SK-N-SH treated with all-trans-retinoic acid at 6 μM for 48 hours (cell line): ENCODE results near the gene ITGA3.

Experiments used
- ATAC-seq: fragments of 200-7000 bp; cut with Tn5 transposase; 3 replicates; pipeline ENCODE4 v1.9.1; 2020; ENCODE audit warnings: mild to moderate bottlenecking, moderate library complexity
- ARNTL ChIP-seq: fragments of 450-650 bp; formaldehyde crosslinking; IDR thresholded peaks from 2 replicates; pipeline ENCODE4 v1.5.0; 2020; ENCODE audit warnings: low read depth, mild to moderate bottlenecking, moderate library complexity, borderline replicate concordance
- BACH2 ChIP-seq: fragments of 250-450 bp; sonication (Bioruptor Pico); IDR thresholded peaks from 2 replicates; pipeline ENCODE4 v1.9.0; 2021; ENCODE audit warnings: mild to moderate bottlenecking, borderline replicate concordance
- CSDC2 ChIP-seq: fragments of 250-450 bp; sonication (Bioruptor Pico); IDR thresholded peaks from 2 replicates; pipeline ENCODE4 v1.5.0; 2020; ENCODE audit warnings: mild to moderate bottlenecking, moderate library complexity
- ESRRG ChIP-seq: fragments of 250-450 bp; sonication (Bioruptor Pico); IDR thresholded peaks from 2 replicates; pipeline ENCODE4 v1.6.1; 2021; ENCODE audit warnings: mild to moderate bottlenecking
- GLIS3 ChIP-seq: fragments of 250-450 bp; sonication (Bioruptor Pico); IDR thresholded peaks from 2 replicates; pipeline ENCODE4 v1.5.0; 2020; ENCODE audit warnings: mild to moderate bottlenecking, moderate library complexity
- ISL1 ChIP-seq: fragments of 250-450 bp; sonication (Bioruptor Pico); IDR thresholded peaks from 2 replicates; pipeline ENCODE4 v2.1.2; 2022; ENCODE audit warnings: mild to moderate bottlenecking, moderate library complexity
- OSR1 ChIP-seq: fragments of 250-450 bp; sonication (Bioruptor Pico); IDR thresholded peaks from 2 replicates; pipeline ENCODE4 v1.8.0; 2022; ENCODE audit warnings: moderate library complexity, mild to moderate bottlenecking, inconsistent platforms
- PPARA ChIP-seq: fragments of 250-450 bp; sonication (Bioruptor Pico); IDR thresholded peaks from 2 replicates; pipeline ENCODE4 v1.5.0; 2020; ENCODE audit warnings: mild to moderate bottlenecking, borderline replicate concordance
- RARB ChIP-seq: fragments of 250-450 bp; sonication (Bioruptor Pico); IDR thresholded peaks from 2 replicates; pipeline ENCODE4 v1.8.0; 2021; ENCODE audit warnings: mild to moderate bottlenecking, moderate library complexity
- SNAI2 ChIP-seq: fragments of 250-450 bp; sonication (Bioruptor Pico); IDR thresholded peaks from 2 replicates; pipeline ENCODE4 v1.5.0; 2020; ENCODE audit warnings: mild to moderate bottlenecking, moderate library complexity
- TCF4 ChIP-seq: fragments of 250-450 bp; sonication (Bioruptor Pico); IDR thresholded peaks from 2 replicates; pipeline ENCODE4 v1.8.0; 2021; ENCODE audit warnings: mild to moderate bottlenecking, moderate library complexity, borderline replicate concordance
- TOX ChIP-seq: fragments of 250-450 bp; sonication (Bioruptor Pico); IDR thresholded peaks from 2 replicates; pipeline ENCODE4 v1.8.0; 2021; ENCODE audit warnings: mild to moderate bottlenecking, moderate library complexity, borderline replicate concordance
- ZC3H10 ChIP-seq: fragments of 250-450 bp; sonication (Bioruptor Pico); IDR thresholded peaks from 2 replicates; pipeline ENCODE4 v1.5.1; 2021; ENCODE audit warnings: mild to moderate bottlenecking, moderate library complexity
- ZFP30 ChIP-seq: fragments of 450-650 bp; formaldehyde crosslinking; IDR thresholded peaks from 2 replicates; pipeline ENCODE4 v1.5.0; 2022; ENCODE audit warnings: mild to moderate bottlenecking, moderate library complexity
- ZNF565 ChIP-seq: fragments of 450-650 bp; formaldehyde crosslinking; conservative IDR thresholded peaks from 2 replicates; pipeline ENCODE4 v1.5.0; 2020; ENCODE audit warnings: low read depth, mild to moderate bottlenecking, moderate library complexity
- ZNF70 ChIP-seq: fragments of 450-650 bp; formaldehyde crosslinking; IDR thresholded peaks from 2 replicates; pipeline ENCODE4 v1.5.0; 2020; ENCODE audit warnings: mild to moderate bottlenecking, moderate library complexity
- TF ChIP-seq, protein P1 (sequence below): fragments of 250-450 bp; sonication (Bioruptor Pico); IDR thresholded peaks from 2 replicates; pipeline ENCODE4 v1.8.0; 2021; ENCODE audit warnings: low read depth, mild to moderate bottlenecking, moderate library complexity, borderline replicate concordance
- TF ChIP-seq, protein P2 (sequence below): fragments of 250-450 bp; sonication (Bioruptor Pico); IDR thresholded peaks from 2 replicates; pipeline ENCODE4 v1.5.1; 2021; ENCODE audit warnings: mild to moderate bottlenecking, moderate library complexity
- TF ChIP-seq, protein P3 (sequence below): fragments of 250-450 bp; sonication (Bioruptor Pico); IDR thresholded peaks from 2 replicates; pipeline ENCODE4 v1.8.0; 2020; ENCODE audit warnings: mild to moderate bottlenecking, moderate library complexity, borderline replicate concordance
- TF ChIP-seq, protein P4 (sequence below): fragments of 250-450 bp; sonication (Bioruptor Pico); IDR thresholded peaks from 2 replicates; pipeline ENCODE4 v1.5.0; 2020; ENCODE audit warnings: mild to moderate bottlenecking, moderate library complexity

ITGA3 gene

DNA sequence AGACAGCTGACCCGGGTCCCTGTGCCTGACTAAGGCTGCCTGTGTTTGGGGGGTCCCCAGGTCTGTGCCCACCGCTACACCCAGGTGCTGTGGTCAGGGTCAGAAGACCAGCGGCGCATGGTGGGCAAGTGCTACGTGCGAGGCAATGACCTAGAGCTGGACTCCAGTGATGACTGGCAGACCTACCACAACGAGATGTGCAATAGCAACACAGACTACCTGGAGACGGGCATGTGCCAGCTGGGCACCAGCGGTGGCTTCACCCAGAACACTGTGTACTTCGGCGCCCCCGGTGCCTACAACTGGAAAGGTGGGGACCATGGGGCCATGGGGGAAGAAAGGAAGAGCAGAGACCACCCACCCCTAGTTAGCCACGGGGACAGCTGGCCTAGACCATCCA is 12.1 kb downstream of the ITGA3 start:
- TF ChIP-seq ZC3H10 (CRISPR knock-in tag), result no peak
- TF ChIP-seq, protein P1, sequence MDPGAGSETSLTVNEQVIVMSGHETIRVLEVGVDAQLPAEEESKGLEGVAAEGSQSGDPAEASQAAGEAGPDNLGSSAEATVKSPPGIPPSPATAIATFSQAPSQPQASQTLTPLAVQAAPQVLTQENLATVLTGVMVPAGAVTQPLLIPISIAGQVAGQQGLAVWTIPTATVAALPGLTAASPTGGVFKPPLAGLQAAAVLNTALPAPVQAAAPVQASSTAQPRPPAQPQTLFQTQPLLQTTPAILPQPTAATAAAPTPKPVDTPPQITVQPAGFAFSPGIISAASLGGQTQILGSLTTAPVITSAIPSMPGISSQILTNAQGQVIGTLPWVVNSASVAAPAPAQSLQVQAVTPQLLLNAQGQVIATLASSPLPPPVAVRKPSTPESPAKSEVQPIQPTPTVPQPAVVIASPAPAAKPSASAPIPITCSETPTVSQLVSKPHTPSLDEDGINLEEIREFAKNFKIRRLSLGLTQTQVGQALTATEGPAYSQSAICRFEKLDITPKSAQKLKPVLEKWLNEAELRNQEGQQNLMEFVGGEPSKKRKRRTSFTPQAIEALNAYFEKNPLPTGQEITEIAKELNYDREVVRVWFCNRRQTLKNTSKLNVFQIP (CRISPR knock-in tag), result no peak
- no peak for TF ChIP-seq PPARA
- TF ChIP-seq GLIS3, result no peak
- no peak for TF ChIP-seq CSDC2
- TF ChIP-seq, protein P2, sequence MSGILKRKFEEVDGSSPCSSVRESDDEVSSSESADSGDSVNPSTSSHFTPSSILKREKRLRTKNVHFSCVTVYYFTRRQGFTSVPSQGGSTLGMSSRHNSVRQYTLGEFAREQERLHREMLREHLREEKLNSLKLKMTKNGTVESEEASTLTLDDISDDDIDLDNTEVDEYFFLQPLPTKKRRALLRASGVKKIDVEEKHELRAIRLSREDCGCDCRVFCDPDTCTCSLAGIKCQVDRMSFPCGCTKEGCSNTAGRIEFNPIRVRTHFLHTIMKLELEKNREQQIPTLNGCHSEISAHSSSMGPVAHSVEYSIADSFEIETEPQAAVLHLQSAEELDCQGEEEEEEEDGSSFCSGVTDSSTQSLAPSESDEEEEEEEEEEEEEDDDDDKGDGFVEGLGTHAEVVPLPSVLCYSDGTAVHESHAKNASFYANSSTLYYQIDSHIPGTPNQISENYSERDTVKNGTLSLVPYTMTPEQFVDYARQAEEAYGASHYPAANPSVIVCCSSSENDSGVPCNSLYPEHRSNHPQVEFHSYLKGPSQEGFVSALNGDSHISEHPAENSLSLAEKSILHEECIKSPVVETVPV (CRISPR knock-in tag), result no peak
- no peak for TF ChIP-seq TOX (CRISPR knock-in tag)
- TF ChIP-seq ZNF70 (CRISPR knock-in tag), result no peak
- TF ChIP-seq, all 23 proteins: peak for 0
- no peak for ATAC-seq

DNA sequence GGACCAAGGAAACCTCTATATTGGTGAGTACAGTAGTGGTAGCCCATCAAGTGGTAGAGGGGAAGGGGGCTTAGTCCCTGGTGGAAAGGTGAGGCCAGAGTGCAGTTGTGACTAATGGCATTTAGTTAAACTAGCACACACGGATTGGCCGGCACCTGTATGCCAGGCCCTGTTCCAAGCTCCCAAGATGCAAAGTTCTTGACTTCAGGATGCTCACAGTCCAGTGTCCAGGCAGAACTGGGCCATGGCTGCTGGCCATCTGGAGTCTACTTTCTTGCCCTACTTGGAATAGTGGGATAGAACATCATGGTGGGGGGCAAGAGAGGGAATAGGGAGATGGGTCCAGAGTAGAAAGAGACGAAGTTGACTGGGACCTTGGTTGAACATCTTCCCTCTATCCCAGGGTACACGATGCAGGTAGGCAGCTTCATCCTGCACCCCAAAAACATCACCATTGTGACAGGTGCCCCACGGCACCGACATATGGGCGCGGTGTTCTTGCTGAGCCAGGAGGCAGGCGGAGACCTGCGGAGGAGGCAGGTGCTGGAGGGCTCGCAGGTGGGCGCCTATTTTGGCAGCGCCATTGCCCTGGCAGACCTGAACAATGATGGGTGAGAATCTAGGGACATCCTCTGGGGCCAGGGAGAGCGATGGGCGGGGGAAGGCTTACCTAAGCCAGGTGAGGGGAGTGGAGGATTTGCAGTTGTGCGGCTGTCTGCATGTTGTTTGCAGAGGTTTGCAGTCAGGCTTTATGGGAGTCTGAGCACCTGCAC is 15.2 kb downstream of the ITGA3 start:
- no peak for ATAC-seq
- no peak for TF ChIP-seq RARB (CRISPR knock-in tag)
- TF ChIP-seq, protein P3, sequence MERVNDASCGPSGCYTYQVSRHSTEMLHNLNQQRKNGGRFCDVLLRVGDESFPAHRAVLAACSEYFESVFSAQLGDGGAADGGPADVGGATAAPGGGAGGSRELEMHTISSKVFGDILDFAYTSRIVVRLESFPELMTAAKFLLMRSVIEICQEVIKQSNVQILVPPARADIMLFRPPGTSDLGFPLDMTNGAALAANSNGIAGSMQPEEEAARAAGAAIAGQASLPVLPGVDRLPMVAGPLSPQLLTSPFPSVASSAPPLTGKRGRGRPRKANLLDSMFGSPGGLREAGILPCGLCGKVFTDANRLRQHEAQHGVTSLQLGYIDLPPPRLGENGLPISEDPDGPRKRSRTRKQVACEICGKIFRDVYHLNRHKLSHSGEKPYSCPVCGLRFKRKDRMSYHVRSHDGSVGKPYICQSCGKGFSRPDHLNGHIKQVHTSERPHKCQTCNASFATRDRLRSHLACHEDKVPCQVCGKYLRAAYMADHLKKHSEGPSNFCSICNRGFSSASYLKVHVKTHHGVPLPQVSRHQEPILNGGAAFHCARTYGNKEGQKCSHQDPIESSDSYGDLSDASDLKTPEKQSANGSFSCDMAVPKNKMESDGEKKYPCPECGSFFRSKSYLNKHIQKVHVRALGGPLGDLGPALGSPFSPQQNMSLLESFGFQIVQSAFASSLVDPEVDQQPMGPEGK (CRISPR knock-in tag), result no peak
- no peak for TF ChIP-seq ZFP30
- no peak for TF ChIP-seq OSR1 (CRISPR knock-in tag)
- no peak for TF ChIP-seq ISL1 (CRISPR knock-in tag)
- TF ChIP-seq ZC3H10 (CRISPR knock-in tag), result no peak
- no peak for TF ChIP-seq ESRRG (CRISPR knock-in tag)
- TF ChIP-seq, protein P4, sequence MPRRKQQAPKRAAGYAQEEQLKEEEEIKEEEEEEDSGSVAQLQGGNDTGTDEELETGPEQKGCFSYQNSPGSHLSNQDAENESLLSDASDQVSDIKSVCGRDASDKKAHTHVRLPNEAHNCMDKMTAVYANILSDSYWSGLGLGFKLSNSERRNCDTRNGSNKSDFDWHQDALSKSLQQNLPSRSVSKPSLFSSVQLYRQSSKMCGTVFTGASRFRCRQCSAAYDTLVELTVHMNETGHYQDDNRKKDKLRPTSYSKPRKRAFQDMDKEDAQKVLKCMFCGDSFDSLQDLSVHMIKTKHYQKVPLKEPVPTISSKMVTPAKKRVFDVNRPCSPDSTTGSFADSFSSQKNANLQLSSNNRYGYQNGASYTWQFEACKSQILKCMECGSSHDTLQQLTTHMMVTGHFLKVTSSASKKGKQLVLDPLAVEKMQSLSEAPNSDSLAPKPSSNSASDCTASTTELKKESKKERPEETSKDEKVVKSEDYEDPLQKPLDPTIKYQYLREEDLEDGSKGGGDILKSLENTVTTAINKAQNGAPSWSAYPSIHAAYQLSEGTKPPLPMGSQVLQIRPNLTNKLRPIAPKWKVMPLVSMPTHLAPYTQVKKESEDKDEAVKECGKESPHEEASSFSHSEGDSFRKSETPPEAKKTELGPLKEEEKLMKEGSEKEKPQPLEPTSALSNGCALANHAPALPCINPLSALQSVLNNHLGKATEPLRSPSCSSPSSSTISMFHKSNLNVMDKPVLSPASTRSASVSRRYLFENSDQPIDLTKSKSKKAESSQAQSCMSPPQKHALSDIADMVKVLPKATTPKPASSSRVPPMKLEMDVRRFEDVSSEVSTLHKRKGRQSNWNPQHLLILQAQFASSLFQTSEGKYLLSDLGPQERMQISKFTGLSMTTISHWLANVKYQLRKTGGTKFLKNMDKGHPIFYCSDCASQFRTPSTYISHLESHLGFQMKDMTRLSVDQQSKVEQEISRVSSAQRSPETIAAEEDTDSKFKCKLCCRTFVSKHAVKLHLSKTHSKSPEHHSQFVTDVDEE (CRISPR knock-in tag), result no peak
- no peak for TF ChIP-seq SNAI2
- TF ChIP-seq BACH2 (CRISPR knock-in tag), result no peak
- no peak for TF ChIP-seq ARNTL (CRISPR knock-in tag)
- no peak for TF ChIP-seq TCF4
- no peak for TF ChIP-seq GLIS3
- no peak for TF ChIP-seq ZNF565
- TF ChIP-seq TOX (CRISPR knock-in tag), result no peak
- no peak for TF ChIP-seq CSDC2
- no peak for TF ChIP-seq ZNF70 (CRISPR knock-in tag)
- TF ChIP-seq, protein P1 (CRISPR knock-in tag), result no peak
- TF ChIP-seq, protein P2 (CRISPR knock-in tag), result no peak
- TF ChIP-seq, all 23 proteins: peak for 0
